Caki2 (cell line): ENCODE results near the gene SH3GL3. TPM values are rescaled to one million over a fixed set of nuclear protein-coding genes. Genes with fewer than 3 reads are reported as not detected.

Source experiments
- DNase-seq: peaks from one replicate; pipeline ENCODE4 v3.0.0-alpha.2; 2015; ENCODE audit warnings: low read depth
- in situ Hi-C: cut with HindIII; loops from 2 replicates; pipeline ENCODE4 v1.10.0; 2016; ENCODE audit warnings: low sequenced_read_pairs, low pct_unique_long_range_greater_than_20kb, mixed read lengths
- total RNA-seq: library from RNA; depleted of rRNA; stranded (reverse); fragments of >200 nt; shearing (Covaris generic); gene quantifications from 2 replicates; pipeline ENCODE4 v1.2.3, GENCODE V29; 2014; ENCODE audit warnings: low replicate concordance

SH3GL3 gene
- total RNA-seq, 1 experiment from 2014 or later: 0.57 TPM

- no peak for DNase-seq
- in situ Hi-C loops: no loop called here
Measured at GRCh38 chr15:83587091-83587490, 139.9 kb downstream of the SH3GL3 start.

DNA sequence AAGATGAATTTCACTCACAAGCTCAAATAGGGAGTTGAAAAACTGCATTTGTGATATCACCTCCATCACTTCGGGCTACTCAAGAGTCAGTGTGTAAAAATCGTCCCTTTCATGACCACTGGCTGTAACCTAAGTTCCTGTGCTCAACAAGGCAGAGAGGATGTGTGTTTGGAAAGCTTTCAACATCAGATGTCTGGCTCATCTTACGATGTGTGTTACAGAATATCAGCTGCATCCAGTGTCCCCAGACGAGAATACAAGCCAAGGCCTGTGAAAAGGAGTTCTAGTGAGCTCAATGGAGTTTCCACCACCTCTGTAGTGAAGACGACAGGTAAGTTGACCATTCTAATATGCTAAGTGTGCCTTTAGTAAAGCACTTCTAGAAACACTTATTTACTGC lies 141.3 kb downstream of the SH3GL3 start:
- in situ Hi-C loops: no loop called here
- no peak for DNase-seq

GRCh38 chr15:83592370-83593040 lies 145.4 kb downstream of the SH3GL3 start:
- in situ Hi-C loops: no loop called here
- DNase-seq: no peak

GRCh38 chr15:83595191-83595590 lies 148.1 kb downstream of the SH3GL3 start:
- DNase-seq: no peak
- in situ Hi-C loops: no loop called here

GRCh38 chr15:83598031-83598430 lies 150.9 kb downstream of the SH3GL3 start:
- DNase-seq: no peak
- in situ Hi-C loops: no loop called here

DNA sequence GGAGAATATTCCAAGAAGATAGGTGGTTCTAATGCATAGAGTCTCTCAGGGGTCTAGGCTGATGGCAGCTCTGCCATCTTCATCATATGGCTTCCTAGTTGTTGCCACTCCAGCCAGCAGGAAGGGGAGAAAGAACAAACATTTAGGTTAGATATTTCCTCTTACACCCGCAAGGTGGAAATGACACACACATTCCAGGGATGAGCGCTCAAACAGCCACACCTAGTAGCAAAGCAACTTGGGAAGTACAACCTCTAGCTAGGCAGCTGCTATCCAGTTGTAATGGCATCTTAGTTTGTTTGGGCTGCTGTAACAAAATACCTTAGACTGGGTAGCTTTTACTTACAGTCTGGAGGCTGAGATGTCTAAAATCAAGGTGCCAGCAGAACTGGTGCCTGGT lies 154.9 kb downstream of the SH3GL3 start:
- no peak for DNase-seq
- in situ Hi-C loops: no loop called here

GRCh38 chr15:83604549-83604948 lies 157.4 kb downstream of the SH3GL3 start:
- in situ Hi-C loops: no loop called here
- no peak for DNase-seq

DNA sequence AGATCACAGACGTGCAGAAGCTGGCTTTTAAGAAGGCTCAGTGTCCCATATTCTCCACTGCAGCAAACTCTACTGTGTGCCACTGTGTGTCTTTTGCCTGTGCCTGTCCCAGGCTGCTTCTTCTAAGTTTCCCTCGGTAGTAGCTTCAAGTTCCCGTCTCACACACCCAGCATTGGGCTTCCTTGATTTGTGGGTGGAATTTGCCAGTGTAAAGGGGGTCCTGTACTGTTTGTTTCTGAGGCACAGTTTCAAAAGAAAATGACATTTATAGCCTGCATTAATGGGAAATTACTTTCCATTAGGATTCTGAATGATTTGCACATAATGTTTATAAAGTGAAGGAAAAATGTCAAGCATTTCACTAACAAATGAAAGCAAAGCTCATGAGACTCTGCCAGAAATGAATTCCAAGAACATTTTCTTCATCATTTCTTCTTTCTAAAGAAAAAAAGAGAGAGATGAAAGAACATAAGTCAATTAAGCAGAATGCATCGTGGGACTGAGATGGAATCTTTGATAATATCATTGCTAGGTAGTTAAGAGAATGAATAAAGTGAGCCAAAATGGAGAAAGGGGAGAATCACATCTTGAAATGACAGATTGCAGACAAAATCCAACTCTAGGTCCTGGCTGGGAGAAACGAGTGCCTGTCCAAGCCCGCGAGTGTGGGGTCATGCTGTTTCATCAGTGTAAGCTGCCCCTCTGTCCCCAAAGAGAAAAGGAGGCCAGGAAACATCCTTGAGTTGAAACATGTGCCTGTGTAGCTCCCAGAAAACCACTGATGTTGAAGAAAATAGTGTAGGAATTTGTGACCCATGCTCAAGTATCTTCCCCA lies 158.2 kb downstream of the SH3GL3 start:
- DNase-seq: no peak
- in situ Hi-C loops: no loop called here

DNA sequence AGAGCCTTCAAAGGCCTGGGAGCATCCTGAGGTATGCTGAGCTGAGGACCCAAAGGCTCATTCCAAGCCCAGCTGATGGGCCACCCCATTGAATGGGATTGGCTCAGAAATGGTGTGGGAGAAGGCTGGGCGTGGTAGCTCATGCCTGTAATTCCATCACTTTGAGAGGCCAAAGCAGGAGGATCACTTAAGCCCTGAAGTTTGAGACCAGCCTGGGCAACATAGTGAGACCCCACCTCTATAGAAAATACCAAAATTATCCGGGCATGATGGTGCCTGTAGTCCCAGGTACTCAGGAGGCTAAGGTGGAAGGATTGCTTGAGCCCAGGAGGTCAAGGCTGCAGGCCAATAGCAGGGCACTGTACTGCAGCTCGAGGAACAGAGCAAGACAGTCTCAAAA lies 163.0 kb downstream of the SH3GL3 start:
- in situ Hi-C loops: no loop called here

GRCh38 chr15:83610901-83611685 lies 164.0 kb downstream of the SH3GL3 start:
- in situ Hi-C loops: no loop called here
- DNase-seq: no peak

More for the DNA sequence above, 163.0 kb downstream of the SH3GL3 start:
- no peak for DNase-seq

GRCh38 chr15:83612226-83612625 lies 165.1 kb downstream of the SH3GL3 start:
- DNase-seq: no peak
- in situ Hi-C loops: no loop called here

DNA sequence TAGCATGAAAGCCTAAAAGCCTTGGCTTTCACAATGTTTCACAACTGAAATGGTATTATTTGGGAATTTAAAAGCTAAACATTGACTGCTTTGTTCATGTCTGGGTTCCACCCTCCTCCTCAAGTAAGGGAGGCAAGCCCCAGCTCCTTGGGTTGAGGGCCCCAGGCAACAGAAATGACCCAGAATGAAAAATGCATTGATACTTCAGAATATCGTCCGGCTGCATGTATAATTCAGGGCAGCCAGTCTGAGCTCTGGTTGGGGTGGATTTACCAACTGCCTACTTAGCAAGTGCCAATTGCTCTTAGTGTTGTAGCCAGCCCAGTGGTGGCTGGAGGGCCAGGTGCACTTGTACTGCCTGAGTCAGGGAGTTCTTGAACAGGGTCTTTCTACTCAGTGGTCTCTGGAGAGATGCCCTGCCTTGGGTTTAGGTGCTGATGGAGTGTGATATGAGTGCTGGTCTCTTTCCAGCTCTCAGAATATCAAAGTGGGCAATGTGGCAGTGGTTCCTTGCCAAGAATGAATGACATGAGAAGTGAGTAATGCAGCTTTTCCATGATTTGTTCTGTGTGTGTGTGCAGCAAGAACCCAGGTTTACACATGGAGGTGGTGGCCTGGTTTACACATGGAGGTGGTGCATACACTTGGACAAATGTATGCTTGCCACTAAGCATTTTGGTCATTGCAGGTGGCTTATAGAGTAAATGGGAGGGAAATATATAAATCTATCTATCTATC lies 165.9 kb downstream of the SH3GL3 start:
- in situ Hi-C loops: no loop called here
- DNase-seq: no peak

GRCh38 chr15:83613714-83614113 lies 166.6 kb downstream of the SH3GL3 start:
- peak; percentile 6 for DNase-seq
- in situ Hi-C loops: no loop called here

- in situ Hi-C loops: no loop called here
- no peak for DNase-seq
Measured at GRCh38 chr15:83616840-83617239, 169.7 kb downstream of the SH3GL3 start.

DNA sequence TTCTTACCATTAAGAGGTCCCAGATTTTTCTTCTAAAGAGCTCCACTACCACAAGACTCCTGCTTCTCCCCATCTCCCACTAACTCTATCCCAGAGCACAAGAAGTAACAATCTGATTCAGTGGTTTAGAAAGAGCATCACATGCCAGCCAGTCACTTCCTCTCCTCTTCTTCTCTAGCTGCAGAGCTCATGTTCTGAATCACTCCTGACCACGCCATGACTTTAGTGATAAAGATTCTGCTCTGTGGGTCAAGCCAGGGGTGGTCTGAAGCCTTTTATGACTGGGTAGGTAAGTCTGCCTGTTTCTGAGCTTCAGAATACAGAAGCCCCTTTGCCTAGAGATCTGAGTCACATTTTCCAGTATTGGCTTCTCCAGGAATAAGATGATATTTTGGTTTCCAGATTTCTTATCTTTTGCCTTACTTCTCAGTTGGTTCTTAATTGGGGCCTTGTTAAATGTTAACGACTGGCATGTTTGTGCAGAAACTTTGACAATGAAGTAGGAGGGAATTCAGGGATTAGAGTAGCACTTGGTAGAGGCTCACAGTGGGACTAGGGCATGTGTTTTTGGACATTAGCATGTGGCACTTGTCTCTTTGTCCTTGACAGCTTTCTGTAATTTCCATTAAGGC lies 179.1 kb downstream of the SH3GL3 start:
- DNase-seq: no peak
- in situ Hi-C loops: no loop called here

- in situ Hi-C loops: no loop called here
Measured at GRCh38 chr15:83631534-83631933, 184.4 kb downstream of the SH3GL3 start.

GRCh38 chr15:83643201-83643600 lies 196.1 kb downstream of the SH3GL3 start:
- DNase-seq: no peak
- in situ Hi-C loops: no loop called here

More at GRCh38 chr15:83631534-83631933, 184.4 kb downstream of the SH3GL3 start:
- DNase-seq: no peak

DNA sequence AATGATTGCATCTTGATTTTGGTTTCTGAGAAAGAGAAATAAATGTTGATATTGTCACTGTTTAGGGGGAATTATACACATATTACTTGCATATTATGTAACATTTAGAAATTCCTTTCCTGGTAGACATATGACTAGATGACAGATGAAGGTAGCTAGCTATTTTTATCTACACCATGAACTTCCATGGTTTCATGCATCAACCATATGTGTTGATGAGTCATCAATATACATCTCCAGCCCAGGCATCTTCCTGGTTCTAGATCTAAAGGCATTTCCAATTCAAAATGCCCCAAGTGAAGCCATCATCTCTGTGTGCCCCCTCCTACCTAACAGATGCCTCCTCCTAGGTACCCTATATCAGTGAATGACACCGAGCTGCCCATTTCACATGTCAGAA lies 197.3 kb downstream of the SH3GL3 start:
- in situ Hi-C loops: no loop called here
- DNase-seq: no peak
